NB4 (cell line): ENCODE measurements around the gene TNN.

Source experiments
- DNase-seq: peaks from one replicate; pipeline ENCODE4 v3.0.0; 2010; ENCODE audit warnings: low read depth
- H3K4me3 ChIP-seq: one replicate; pipeline ENCODE4 v1.5.1; 2011; ENCODE audit warnings: mild to moderate bottlenecking, low read depth, low read length, moderate library complexity
- MYC ChIP-seq: IDR thresholded peaks from 2 replicates; pipeline ENCODE4 v1.6.1; 2011; ENCODE audit warnings: low read depth, low read length
- POLR2A ChIP-seq: IDR thresholded peaks from 2 replicates; pipeline ENCODE4 v1.6.1; 2011; ENCODE audit warnings: mild to moderate bottlenecking; ENCODE audit not compliant: insufficient read length; ENCODE audit errors: extremely low read depth
- TF ChIP-seq, protein P1 (sequence below): IDR thresholded peaks from one replicate; pipeline ENCODE4 v1.5.1; 2012; ENCODE audit warnings: low read depth, low read length
- TF ChIP-seq, protein P2 (sequence below): IDR thresholded peaks from 2 replicates; pipeline ENCODE4 v1.6.1; 2011; ENCODE audit warnings: low read depth, low read length

Gene TNN

DNA sequence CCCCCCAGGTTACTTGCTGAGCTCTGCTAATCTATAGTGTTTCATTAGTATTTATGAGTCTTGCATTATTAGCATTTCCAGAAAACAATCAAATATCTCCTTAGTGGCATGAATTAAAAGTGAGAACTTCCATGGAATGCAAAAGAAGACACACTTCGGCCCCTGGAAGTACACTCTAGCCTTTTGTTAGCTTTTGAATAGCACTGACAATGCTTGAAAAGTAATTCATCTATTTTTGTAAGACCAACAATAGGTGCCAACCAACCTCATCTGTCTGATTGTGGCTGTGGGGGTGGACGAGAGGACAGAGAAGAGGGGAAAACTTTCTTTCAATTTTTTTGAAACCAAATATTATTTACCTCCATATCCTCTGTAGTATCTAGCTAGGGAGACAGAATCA, 97.1 kb downstream of the TNN start:
- no peak for DNase-seq
- TF ChIP-seq, protein P1, sequence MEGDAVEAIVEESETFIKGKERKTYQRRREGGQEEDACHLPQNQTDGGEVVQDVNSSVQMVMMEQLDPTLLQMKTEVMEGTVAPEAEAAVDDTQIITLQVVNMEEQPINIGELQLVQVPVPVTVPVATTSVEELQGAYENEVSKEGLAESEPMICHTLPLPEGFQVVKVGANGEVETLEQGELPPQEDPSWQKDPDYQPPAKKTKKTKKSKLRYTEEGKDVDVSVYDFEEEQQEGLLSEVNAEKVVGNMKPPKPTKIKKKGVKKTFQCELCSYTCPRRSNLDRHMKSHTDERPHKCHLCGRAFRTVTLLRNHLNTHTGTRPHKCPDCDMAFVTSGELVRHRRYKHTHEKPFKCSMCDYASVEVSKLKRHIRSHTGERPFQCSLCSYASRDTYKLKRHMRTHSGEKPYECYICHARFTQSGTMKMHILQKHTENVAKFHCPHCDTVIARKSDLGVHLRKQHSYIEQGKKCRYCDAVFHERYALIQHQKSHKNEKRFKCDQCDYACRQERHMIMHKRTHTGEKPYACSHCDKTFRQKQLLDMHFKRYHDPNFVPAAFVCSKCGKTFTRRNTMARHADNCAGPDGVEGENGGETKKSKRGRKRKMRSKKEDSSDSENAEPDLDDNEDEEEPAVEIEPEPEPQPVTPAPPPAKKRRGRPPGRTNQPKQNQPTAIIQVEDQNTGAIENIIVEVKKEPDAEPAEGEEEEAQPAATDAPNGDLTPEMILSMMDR, result no peak
- TF ChIP-seq POLR2A, result no peak
- no peak for TF ChIP-seq MYC
- TF ChIP-seq, protein P2, sequence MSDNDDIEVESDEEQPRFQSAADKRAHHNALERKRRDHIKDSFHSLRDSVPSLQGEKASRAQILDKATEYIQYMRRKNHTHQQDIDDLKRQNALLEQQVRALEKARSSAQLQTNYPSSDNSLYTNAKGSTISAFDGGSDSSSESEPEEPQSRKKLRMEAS, result no peak
- H3K4me3 ChIP-seq, result no peak overlapping the region

DNA sequence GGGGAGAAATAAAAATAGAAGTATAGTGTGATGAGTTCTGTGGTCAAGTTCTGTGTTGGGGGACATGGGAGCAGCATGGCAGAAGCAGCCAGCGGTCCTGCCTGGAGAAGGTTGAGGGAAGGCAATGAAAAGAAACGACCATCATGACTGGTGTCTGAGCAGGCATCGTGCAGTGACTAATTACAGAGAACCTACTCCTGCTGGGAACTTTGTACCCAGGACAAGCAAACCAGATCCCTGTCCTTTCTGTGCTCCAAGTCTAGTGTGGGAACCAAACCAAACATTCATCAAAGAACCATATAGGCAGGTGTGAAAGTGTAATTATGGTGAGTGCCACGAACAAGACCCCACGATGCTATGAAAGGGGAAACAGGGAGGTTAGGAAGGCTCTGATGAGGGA, 99.1 kb downstream of the TNN start:
- DNase-seq, result no peak
- no peak for TF ChIP-seq MYC

DNA sequence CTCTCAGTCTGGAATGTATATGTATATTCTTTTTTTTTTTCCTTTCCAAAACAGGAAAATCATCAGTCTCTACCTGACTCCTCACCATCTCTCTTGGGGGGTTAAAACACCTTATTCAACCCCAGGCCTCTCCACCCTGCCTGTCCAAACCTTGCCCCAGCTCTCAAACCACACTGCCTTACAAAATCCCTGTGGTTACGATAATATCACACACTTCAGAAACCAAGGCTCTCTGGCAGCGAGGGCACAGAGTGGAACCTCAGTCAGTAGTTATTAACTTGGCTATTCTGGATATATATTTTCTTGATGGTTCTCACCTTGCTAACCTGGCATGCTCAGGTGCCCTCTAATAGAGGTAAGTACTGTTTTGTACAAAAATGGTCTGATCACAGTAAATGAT, 100.2 kb downstream of the TNN start:
- no peak for DNase-seq
- no peak overlapping the region for H3K4me3 ChIP-seq
- TF ChIP-seq POLR2A (no peak), MYC (no peak)
- TF ChIP-seq, protein P1, result no peak
- TF ChIP-seq, protein P2, result no peak

More for the DNA sequence above, 99.1 kb downstream of the TNN start:
- no peak overlapping the region for H3K4me3 ChIP-seq

DNA sequence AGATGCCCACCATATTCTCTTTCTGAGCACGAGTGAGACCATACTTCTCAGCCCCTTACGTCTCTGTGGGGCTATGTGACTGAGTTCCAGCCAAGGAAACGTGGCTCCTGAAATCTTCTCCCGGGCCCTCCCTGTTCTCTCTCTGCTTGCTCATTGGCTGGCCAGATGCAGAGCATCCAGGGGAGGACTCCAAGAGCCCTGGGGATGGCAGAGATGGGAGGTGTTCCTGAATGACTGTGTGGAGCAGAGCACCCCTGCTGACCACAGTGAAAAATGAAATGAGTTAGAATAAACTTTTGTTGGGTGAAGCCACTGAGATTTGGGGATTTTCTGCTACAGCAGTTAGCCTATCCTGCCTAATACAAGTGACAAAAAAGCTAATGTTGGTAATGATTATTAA, 101.1 kb downstream of the TNN start:
- TF ChIP-seq MYC (no peak), POLR2A (no peak)
- TF ChIP-seq, protein P1, result no peak
- TF ChIP-seq, protein P2, result no peak
- DNase-seq, result no peak
- H3K4me3 ChIP-seq, result no peak overlapping the region

DNA sequence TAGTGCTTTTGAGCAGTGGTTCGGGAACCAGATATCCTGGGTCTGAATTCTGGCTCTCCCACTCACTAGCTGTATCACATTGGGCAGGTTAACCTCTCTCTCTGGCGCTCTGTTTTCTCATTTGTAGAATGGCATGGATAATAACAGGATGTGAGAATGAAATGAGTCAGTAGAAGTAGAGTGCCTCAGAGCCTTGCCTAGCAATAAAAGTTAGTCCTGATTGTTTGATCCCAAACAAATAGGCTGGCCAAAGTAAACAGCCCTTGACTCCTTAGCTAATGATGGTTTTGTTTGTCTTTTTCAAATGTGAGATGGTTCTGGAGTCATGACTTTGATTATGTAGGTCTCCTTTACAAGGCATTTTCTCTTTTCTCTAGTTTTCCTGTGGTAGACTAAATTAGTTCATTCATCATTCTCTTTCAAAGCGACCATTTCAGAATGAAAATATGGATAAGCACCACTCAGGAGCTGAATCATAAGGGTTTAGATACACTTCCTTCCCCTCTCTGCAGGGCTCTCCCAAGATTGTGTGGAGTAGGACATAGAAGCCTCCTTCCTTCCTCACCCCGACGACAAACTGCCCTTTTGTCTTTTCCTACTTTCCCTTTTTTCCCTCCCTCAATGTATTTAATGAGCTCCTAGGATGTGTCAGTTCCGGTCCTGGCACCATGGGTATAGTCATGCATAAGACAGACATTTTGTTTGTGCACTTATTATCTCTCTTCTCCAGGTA, 101.8 kb downstream of the TNN start:
- no peak for DNase-seq
- TF ChIP-seq POLR2A, result no peak
- TF ChIP-seq, protein P1, result no peak
- TF ChIP-seq MYC, result no peak
- TF ChIP-seq, protein P2, result no peak
- H3K4me3 ChIP-seq, result no peak overlapping the region

DNA sequence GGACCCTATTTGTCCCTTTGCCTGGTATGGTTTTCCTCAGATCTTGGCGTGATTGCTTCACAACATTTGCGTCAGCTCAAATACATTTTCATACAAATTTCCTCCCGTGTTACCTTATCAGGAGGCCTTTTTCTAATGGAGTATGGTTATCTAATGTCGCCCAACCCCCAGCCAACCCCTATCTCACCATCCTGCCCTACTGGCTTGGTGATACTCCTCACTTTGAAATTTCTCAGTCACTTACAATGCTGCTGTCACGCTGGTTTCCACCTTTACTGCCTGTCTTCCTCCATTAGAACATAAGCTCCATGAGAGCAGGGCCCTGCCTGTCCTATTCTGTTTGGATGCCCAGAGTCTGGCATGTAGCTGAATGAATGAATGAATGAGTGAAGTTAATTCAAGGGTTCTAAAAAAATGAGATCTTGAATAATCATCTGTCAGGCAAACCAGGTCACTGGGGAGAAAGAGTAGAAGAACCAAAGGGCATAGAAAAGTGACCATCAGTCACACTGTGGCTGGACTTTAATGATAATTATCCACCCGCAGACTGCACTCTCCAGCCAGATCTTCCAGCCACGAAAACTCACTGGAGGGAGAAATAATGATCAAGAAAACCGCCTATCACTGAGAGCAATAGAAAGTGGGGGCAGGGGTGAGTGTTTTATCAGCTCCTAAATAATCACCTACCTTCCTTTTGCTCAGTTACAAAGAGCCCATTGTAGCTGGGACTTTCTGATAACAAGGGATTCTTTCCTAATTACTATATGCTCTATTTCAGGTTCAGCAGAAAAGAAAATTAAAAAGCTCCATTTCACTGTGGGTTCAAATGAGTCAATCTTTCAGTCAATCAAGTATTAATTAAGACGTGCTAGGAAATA, 103.6 kb downstream of the TNN start:
- no peak overlapping the region for H3K4me3 ChIP-seq
- TF ChIP-seq, protein P1, result no peak
- TF ChIP-seq POLR2A, result no peak
- TF ChIP-seq, protein P2, result no peak
- no peak for TF ChIP-seq MYC
- no peak for DNase-seq
